ENCODE data around the gene LRCH2.
"Not testable (repeated sequence)": the region's sequence is repeated elsewhere in the genome, so short reads cannot be mapped to it uniquely, and the experiment has no call there.

The LRCH2 gene

GRCh38 chrX:115233497-115234455 lies at the start of gene LRCH2:
LRCH2 (minus strand) TSS chrX:115234096; CDS start chrX:115234041, 55 bp downstream.
- peak; percentile 55 for DNase-seq

DNA sequence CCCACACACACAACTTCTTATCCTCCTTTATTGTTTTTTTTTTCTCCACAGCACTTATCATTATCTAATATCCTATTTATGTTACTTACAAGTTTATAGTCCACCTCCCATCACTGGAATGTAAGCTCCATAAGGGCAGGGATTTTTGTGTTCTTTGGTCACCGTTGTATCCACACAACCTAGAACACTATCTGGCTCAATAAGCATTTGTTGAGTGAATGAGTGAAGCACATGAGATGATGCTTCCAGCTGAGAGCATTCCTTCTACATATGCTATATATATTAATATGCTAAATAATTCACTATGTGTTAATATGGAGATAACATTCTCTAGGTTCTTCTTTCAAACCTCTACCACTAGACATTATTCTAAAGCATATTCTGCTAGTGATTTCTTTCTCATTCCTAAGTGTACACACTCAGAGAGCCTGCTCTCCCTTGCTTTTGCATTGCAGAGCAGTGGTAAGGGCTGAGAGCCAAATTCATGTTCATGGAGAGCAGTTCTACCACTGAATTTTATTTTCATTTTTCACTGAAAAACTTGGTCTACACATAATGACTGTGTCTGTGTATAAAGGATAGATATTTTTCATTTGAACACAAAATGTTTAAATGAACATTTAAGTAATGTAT lies 35.3 kb upstream of the LRCH2 start:
- DNase-seq, result no peak

DNA sequence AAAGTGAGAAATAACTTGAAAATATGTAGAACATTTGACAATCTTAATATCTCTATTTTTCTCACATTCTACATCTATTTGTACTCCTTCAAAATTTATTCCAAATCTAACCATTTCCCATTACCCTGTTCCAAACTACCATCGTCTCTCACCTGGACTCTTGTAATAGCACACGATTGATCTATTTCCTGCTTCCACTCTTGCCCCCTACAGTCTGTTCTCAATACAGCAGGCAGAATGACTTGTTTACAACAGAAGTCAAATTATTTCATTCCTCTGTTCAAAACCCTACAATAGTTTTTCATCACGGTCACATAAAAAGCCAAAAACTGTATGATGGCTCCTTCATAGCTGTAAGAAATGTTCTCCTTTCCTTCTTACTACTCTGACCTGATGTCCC lies 34.5 kb upstream of the LRCH2 start:
- no peak for DNase-seq

GRCh38 chrX:115266300-115266699 lies 32.4 kb upstream of the LRCH2 start:
- no peak for DNase-seq

GRCh38 chrX:115264009-115264408 lies 30.1 kb upstream of the LRCH2 start:
- no peak for DNase-seq

GRCh38 chrX:115261148-115261547 lies 27.3 kb upstream of the LRCH2 start:
- no peak for DNase-seq

DNA sequence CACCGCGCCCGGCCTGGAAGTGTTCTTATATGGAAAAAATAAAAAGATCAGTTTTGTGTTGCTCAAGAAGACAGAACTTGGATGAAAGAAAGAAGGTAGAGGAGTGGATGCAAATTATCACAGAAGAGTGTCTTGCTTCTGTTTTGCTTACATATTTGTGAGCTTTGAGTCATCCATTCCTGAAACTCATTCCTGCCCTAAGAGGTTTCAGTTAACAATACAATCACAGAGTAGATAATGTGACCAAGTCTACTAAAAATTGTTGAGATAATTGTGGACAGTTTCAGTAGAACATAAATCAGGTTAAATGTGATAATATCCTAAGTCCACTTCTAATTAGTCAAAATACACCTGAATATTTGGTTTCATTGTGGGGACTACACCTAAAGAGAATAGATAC lies 26.4 kb upstream of the LRCH2 start:
- no peak for DNase-seq

DNA sequence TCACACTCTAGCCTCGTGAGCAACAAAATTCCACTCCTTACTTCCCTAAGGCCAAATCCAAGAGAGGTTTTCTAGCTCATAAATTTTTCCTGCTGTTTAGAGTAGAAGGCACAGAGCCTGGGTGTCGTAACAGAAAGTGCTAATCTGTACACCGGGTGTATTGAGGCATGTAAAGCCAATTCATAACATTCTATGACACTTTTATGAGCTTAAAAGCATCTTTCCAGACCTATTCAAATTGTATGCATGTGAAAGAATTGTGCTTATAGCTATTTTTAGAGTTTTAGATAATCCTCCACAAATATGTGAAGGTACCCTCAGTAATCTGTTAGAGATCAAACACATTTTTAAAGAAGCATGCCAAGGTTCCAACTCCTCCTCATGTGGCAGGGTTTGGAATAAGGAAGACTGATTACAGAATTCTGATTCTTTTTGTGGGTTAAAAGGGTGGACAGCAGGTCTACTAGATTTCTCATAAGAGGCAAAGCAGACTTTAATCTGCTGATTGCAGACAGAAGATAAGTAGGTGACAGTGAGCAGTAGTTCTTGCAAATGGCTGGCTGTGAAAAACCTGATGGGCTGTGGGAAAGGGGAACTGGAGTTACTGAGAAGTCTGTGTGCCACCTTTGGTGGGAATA lies 25.5 kb upstream of the LRCH2 start:
- no peak for DNase-seq

GRCh38 chrX:115257711-115258110 lies 23.8 kb upstream of the LRCH2 start:
- DNase-seq, result no peak

DNA sequence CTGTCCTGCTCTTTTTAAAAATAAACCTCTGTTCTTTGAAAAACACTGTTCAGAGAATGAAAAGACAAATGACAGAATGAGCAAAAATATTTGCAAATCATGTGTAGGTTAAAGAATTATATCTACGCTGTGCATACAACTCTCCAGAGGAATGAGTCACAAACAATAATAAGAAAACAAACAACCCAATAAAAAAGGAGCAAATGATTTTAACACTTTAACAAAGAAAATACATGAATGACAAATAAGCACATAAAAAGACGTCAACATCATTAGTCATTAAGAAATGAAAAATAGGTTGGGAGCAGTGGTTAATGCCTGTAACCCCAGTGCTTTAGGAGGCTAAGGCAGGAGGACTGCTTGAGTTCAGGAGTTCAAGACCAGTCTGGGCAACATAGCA lies 21.1 kb upstream of the LRCH2 start:
- DNase-seq, result no peak

GRCh38 chrX:115251458-115252233 lies 17.8 kb upstream of the LRCH2 start:
- no peak for DNase-seq

- no peak for DNase-seq
Measured at GRCh38 chrX:115237056-115237455, 3.2 kb upstream of the LRCH2 start.

- DNase-seq, result no peak
Measured at GRCh38 chrX:115236560-115236959, 2.7 kb upstream of the LRCH2 start.

- DNase-seq, result no peak
Measured at GRCh38 chrX:115234461-115234860, 565 bp upstream of the LRCH2 start.

DNA sequence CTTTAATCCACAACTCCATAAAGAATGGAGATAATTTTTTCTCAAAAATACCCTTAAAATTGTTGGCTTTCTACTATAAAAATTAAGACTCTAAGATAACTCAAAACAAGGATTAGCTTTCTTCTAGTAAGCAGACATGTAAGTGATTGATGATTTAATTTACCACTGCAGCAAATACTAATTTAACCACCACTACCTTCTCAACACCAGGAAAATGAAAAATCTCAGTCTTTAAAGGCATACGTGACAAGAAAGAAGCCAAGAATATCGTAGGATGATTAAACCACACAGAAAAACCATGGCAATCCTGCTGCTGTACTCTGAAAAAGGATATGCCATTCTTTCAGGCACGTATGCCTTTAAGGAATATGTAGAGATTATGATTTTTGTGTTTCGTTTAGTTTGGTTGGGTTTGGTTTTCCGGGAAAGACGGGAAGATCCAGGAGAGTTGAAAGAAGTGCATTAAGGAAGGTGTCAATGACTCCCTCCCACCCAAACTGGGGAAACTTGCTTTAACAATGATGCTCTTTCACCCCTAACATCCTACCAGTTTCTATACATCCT lies 881 bp downstream of the LRCH2 start:
- no peak for DNase-seq

GRCh38 chrX:115229337-115230003 lies 4.4 kb downstream of the LRCH2 start:
- no peak for DNase-seq

DNA sequence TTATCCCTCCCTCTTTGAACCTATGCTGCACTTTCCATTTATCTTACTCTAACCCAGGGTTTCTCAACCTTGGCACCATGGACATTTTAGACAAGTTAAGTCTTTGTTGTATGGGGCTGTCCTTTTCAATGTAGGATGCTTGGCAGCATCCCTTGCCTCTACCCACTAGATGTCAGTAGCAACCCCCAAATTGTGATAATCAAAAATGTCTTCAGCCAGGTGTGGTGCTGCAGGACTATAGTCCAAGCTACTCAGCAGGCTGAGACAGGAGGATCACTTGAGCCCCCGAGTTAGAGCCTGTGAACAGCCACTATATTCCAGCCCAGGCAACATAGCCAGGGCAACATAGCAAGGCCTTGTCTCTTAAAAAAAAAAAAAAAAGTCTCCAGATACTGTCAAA lies 7.0 kb downstream of the LRCH2 start:
- no peak for DNase-seq

- not testable (repeated sequence) for DNase-seq
Measured at GRCh38 chrX:115217346-115217745, 16.6 kb downstream of the LRCH2 start.

DNA sequence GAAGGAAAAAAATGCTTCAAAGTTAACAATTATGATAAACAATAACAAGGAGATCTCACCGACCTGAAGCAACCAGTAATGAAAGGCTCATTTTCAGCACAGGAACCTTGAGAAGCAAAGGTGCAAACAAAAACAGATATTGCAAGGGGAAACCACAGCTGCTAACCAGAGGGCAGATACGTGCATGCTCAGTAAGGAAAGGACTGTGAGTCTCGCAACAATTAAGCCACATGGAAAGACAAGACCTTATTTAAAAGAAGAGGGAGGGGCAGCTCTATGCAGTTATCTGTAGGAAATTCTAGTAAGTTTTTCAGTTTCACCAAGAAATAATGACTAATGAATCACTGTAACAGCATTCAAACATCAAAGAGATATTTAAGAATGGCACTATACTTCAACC lies 19.3 kb downstream of the LRCH2 start:
- DNase-seq, result no peak

- no peak for DNase-seq
Measured at GRCh38 chrX:115214151-115214550, 19.7 kb downstream of the LRCH2 start.

DNA sequence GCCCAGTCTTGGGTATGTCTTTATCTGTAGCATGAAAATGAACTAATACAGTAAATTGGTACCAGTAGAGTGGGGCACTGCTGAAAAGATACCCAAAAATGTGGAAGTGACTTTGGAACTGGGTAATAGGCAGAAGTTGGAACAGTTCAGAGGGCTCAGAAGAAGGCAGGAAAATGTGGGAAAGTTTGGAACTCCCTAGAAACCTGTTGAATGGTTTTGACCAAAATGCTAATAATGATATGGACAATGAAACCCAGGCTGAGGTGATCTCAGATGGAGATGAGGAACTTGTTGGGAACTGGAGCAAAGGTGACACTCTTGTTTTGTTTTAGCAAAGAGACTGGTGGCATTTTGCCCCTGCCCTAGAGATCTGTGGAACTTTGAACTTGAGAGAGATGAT lies 24.3 kb downstream of the LRCH2 start:
- not testable (repeated sequence) for DNase-seq

GRCh38 chrX:115204040-115204439 lies 29.9 kb downstream of the LRCH2 start:
- no peak for DNase-seq

All from midbrain (tissue), 1 donor.